ENCODE data around the gene PACS2. TPM values are rescaled to one million over a fixed set of nuclear protein-coding genes. Genes with fewer than 3 reads are reported as not detected.

Gene PACS2
- total RNA-seq, 1 experiment from 2014 or later = 27.3 TPM

DNA sequence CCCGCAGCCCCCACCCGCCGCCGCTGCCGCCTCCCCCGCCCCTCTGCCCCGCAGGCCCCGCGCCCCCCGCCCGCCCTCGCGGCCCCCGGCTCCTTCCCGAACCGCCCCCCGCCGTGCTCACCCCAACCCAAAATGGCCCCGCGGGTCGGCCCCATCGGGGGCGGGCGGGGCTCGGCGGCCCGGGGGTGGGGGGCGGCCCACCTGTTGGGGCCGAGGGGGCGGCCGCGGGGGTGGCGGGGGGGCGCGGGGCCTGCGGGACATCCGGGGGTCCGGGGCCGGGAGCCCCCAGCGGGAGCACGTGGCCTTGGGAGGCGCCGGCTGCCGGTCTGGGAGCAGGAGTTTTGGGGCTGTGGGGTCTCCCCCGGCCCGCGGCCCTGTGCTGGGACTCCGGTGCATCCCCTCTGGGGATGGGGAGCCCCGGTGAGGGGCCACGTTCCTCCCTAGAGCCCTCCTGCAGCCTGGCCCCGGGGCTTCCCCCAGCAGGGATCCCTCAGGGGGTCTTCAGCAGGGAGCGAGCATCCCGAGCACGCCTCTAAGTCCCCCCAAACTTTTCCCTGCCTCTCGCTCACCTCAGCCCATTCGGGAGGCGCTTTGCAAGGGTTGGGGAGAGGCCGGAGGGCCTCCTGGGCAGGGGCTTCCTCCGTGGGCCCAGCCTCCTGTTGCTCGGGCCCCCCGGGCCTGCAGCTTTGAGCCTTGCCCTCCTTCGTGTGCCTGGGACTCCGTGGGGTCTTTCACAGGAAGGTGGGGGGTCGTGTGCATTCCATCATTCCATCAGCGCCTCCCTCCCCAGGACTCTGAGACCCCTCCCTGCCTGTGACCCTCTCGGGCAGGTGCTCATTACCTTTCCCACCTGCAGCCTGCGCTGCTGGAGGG is 105.8 kb downstream of the PACS2 start:
- no peak for DNase-seq (ENCODE audit: low read depth in 1 of 2, low spot score in 2 of 2)
- Histone ChIP-seq H3K36me3 (peaks cover 19% of the 10 kb centered on the region; the same call in 1 of the 2 replicates), H3K9me3 (replicated peaks) (no peaks in the 10 kb centered on the region), H3K4me3 (peak overlapping the region; percentile 57), H3K4me1 (replicated peaks) (peaks cover 23% of the 10 kb centered on the region), H3K27me3 (replicated peaks) (no peaks in the 10 kb centered on the region), H3K27ac (no peak overlapping the region)

DNA sequence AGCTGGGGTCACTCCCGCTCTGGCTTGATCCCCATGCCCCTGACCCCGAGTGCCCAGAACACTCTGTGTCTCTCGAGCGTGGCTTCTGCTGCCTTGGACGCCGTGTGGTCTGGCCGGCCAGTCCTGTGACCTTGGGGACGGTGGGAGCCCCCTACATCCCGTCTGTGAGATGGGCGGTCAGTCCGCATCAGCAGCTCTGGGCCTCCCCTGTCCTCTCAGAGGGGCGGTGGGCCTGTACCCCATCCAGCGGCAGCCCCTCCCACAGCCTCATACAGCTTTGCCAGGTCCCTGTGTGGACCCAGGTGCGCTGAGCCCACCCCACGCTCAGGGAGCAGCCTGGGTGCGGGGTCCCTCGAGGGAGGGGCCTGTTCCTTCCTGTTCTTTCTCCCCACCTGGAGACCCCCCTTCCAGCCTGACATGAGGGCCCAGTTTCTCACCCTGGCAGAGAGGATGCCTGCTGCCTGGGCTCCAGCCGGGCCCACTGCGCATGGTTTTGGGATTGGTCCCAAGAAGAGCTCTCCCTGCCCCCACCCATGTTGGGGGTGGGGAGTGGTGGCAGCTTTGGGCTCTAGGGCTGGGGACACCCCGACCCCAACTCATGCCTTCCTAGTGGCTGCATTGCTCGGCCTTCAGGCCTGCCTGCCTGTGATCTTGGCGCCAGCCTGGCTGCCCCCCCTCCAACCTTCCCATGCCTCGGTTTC is 106.6 kb downstream of the PACS2 start:
- DNase-seq (ENCODE audit: low read depth in 1 of 2, low spot score in 2 of 2) = no peak
- Histone ChIP-seq H3K27me3 (replicated peaks) (no peaks in the 10 kb centered on the region), H3K4me1 (replicated peaks) (peaks cover 22% of the 10 kb centered on the region), H3K4me3 (peak overlapping the region; percentile 57), H3K36me3 (peaks cover 19% of the 10 kb centered on the region; the same call in 1 of the 2 replicates), H3K27ac (no peak overlapping the region), H3K9me3 (replicated peaks) (no peaks in the 10 kb centered on the region)

DNA sequence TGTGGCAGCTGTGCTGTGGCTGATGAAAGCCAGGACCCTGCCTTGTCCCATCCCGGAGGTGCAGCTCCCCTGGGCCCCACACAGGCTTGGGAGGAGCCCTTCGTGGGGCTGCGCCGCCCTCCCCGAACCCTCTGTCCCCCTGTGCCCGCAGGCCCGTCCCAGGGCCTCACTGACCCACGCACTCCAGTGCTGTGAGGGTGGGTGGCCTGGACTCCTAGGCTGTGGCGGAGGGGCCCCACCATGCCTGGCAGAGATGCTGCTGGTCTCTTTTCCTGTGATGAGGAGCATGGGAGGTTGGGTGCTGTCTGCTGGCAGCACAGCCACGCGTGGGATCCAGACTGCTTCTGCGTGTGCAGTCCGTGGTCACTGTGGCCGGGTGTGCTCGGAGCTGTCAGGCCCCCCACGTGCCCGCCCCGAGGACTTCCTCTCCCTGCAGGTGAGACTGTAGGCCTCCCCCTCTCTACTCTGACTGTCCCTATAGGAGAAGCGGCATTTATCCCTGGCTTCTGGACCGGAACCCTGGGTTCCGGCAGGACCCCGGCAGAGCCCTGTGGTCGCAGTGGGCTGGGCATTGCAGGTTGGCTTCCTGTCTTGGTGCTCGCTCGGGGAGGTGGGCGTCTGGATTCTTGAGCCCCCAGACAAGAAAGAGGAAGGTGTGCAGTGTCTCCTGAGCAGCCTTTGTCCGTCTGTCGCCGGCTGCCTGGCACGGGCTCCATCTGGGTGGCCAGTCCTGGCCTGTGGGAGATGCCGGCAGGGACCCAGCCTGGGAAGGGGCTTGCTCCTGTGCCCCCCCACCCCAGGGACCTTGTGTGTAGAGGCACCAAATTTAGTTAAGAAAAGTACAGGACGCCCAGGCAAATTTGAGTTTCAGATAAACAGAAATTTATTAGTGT is 107.4 kb downstream of the PACS2 start:
- H3K9me3 ChIP-seq (replicated peaks) = no peaks in the 10 kb centered on the region
- no peak overlapping the region for H3K4me3 ChIP-seq
- H3K36me3 ChIP-seq = peaks cover 24% of the 10 kb centered on the region
- H3K4me1 ChIP-seq (replicated peaks) = peaks cover 22% of the 10 kb centered on the region
- H3K27ac ChIP-seq = no peak overlapping the region
- no peaks in the 10 kb centered on the region for H3K27me3 ChIP-seq (replicated peaks)
- DNase-seq (ENCODE audit: low read depth in 1 of 2, low spot score in 2 of 2) = no peak

DNA sequence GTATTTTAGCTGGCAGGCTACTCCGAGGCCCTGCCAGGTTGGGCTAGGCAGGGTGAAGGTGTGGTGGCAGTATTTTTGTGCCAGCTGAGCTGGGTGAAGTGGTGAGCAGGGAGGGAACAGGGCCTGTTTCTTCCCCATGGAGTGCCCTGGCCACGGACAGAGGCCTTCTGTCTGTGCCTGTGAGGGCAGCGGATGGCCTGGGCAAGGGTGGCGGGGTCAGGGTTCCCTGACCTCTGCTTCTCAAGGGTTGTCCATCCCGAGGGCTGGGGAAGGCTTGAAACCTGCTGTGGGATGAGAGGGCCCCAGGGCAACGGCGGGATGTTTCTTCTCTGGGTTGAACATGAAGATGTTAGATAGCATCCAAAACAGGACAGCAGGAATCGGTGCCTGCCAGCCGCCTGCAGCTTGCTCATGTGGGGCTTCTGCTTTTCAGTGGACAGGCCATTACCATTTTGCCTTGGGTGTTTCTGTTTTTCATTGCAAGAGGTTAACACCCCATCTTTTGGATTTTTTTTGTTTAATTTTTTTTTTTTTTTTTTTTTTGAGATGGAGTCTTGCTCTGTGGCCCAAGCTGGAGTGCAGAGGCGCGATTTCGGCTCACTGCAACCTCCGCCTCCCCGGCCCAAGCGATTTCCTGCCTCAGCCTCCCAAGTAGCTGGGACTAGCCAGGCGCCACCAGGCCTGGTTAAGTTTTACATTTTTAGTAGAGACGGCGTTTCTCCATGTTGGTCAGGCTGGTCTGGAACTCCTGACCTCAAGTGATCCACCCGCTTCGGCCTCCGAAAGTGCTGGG is 108.3 kb downstream of the PACS2 start:
- no peak for DNase-seq (ENCODE audit: low read depth in 1 of 2, low spot score in 2 of 2)
- no peak overlapping the region for H3K27ac ChIP-seq
- H3K4me1 ChIP-seq (replicated peaks) = peaks cover 22% of the 10 kb centered on the region
- H3K4me3 ChIP-seq = no peak overlapping the region
- H3K27me3 ChIP-seq (replicated peaks) = no peaks in the 10 kb centered on the region
- peaks cover 25% of the 10 kb centered on the region for H3K36me3 ChIP-seq
- H3K9me3 ChIP-seq (replicated peaks) = no peaks in the 10 kb centered on the region

DNA sequence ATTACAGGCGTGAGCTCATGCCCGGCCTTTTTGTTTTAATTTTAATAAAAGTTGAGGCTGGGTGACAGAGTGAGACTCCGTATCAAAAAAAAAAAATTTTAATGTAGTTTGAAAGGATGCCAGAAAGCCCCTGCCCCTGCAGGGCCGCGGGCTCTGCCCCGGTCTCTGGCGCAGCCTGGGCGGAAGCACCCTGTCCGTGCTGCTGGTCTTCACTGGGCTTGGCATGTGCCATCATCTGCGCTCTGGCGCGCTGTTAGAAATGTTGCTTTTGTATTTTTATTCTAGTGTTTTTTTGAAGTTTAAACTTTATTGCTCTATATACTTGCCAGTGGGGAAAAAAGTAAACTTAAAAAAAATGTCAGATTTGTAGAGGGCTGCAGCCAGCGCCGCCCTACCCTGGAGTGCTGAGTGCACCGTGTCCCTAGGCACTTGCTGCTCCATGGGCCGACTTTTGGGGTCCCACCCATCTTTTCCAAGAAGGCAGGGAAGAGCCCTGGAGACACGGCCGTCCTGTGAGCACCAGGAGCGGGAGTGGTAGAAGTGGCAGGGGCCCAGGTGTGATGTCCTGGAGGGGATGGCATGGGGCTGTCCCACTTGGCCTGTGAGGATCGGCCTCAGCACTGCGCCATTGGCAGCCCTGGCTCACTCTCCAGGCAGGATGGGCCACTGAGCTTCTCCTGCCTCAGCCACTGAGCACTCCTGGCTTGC is 109.1 kb downstream of the PACS2 start:
- H3K4me3 ChIP-seq = no peak overlapping the region
- peaks cover 25% of the 10 kb centered on the region for H3K36me3 ChIP-seq
- no peaks in the 10 kb centered on the region for H3K9me3 ChIP-seq (replicated peaks)
- H3K4me1 ChIP-seq (replicated peaks) = peaks cover 22% of the 10 kb centered on the region
- no peaks in the 10 kb centered on the region for H3K27me3 ChIP-seq (replicated peaks)
- no peak for DNase-seq (ENCODE audit: low read depth in 1 of 2, low spot score in 2 of 2)
- no peak overlapping the region for H3K27ac ChIP-seq

DNA sequence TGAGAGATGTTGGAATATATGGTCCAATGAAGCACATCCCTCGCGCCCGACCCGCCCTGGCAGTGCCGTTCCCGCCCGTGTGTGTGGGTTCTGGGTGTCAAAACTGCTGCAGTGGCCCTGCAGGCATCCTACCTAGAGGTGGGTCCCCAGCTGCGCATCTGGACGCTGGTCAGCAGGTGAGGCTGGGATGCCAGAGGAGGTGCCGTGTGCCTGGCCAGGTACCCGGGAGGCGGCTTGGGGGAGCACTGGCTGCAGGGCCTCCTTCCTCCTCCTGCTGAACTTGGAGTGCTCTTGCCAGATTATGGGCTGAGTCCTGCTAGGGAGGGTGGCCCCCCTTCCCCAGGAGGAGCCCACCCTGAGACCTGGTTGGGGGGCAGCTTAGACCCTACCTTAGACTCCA is 110.3 kb downstream of the PACS2 start:
- Histone ChIP-seq H3K27ac (no peak overlapping the region), H3K4me3 (no peak overlapping the region), H3K4me1 (replicated peaks) (peaks cover 14% of the 10 kb centered on the region), H3K9me3 (replicated peaks) (no peaks in the 10 kb centered on the region), H3K36me3 (peaks cover 25% of the 10 kb centered on the region), H3K27me3 (replicated peaks) (no peaks in the 10 kb centered on the region)
- DNase-seq (ENCODE audit: low read depth in 1 of 2, low spot score in 2 of 2) = no peak

DNA sequence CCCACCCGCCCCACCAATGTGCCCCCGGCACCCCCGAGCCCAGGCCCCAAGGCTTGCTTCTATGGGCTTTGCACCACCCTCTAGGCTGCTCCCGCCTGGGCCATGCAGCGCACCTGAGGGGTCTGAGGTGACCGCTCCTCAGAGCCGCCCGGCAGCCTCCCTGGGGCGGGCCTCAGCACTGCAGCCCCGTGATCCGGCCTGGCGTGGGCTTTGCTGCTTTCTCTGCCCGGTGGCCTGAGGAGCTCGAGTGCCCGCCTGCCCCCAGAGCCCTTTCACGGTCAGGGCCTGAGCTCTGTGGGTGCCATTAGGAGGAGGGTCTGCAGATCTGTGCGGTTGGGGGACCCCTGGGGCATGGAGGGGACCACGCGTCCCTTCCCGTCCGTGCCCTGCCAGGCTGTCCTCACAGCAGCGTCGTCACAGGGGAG is 111.3 kb downstream of the PACS2 start:
- H3K4me3 ChIP-seq = no peak overlapping the region
- H3K36me3 ChIP-seq = peaks cover 19% of the 10 kb centered on the region
- no peak overlapping the region for H3K27ac ChIP-seq
- no peaks in the 10 kb centered on the region for H3K27me3 ChIP-seq (replicated peaks)
- H3K4me1 ChIP-seq (replicated peaks) = peaks cover 19% of the 10 kb centered on the region
- no peak for DNase-seq (ENCODE audit: low read depth in 1 of 2, low spot score in 2 of 2)
- H3K9me3 ChIP-seq (replicated peaks) = no peaks in the 10 kb centered on the region

DNA sequence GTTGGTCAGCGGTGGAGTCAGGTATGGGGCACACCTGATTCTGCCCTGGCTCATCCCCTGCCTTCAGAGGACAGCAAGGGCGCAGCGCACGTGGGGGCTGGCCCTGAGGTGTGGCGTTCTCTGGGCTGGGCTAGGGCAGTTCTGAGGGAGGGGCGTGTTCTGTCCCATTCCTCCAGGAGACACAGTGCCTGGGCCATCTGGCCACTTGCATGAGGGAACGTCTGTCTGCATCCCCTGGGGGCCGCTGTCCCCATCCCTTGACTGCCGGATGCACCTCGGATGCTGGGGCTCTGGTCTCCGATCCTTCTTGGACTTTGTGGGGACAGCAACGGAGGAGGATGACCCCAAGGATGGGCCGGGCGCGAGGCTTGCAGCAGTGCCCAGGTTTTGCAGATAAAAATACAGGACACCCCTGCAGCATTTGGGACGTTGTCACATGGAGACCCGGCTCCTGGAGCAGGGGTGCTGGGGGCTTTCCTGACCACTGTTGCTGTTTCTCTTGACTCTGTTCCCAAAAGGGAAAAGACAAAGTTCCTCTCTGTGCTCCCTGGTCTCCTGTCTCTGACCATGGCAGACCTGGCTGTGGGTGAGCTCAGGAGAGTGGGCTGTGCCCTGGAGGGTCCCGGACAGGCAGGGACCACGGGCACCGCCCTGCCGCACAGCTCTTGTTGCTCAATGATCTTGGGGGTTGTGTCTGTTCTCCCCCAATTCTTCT is 112.0 kb downstream of the PACS2 start:
- Histone ChIP-seq H3K4me3 (no peak overlapping the region), H3K27me3 (replicated peaks) (no peaks in the 10 kb centered on the region), H3K4me1 (replicated peaks) (peaks cover 15% of the 10 kb centered on the region), H3K9me3 (replicated peaks) (no peaks in the 10 kb centered on the region), H3K27ac (no peak overlapping the region), H3K36me3 (peaks cover 14% of the 10 kb centered on the region)
- no peak for DNase-seq (ENCODE audit: low read depth in 1 of 2, low spot score in 2 of 2)

DNA sequence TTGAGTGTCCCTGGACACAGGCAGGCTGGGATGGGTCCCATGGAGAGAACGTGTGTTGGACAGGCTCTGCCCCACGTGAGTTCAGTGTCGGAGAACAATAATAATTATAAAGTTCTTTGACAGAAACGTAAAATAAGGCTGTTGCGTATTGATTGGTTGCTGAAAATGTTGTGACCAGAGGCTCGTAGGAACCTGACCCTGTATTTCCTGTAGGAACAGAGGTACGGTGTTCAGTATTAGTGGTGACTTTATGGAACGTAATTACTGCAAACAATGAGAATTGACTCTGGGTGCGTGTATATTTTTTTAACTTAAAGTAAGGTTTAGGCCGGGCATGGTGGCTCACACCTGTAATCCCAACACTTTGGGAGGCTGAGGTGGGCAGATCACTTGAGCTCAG is 112.9 kb downstream of the PACS2 start:
- no peaks in the 10 kb centered on the region for H3K9me3 ChIP-seq (replicated peaks)
- no peak overlapping the region for H3K4me3 ChIP-seq
- H3K27me3 ChIP-seq (replicated peaks) = no peaks in the 10 kb centered on the region
- peaks cover 14% of the 10 kb centered on the region for H3K4me1 ChIP-seq (replicated peaks)
- H3K36me3 ChIP-seq = peaks cover 10% of the 10 kb centered on the region
- H3K27ac ChIP-seq = no peak overlapping the region
- no peak for DNase-seq (ENCODE audit: low read depth in 1 of 2, low spot score in 2 of 2)

DNA sequence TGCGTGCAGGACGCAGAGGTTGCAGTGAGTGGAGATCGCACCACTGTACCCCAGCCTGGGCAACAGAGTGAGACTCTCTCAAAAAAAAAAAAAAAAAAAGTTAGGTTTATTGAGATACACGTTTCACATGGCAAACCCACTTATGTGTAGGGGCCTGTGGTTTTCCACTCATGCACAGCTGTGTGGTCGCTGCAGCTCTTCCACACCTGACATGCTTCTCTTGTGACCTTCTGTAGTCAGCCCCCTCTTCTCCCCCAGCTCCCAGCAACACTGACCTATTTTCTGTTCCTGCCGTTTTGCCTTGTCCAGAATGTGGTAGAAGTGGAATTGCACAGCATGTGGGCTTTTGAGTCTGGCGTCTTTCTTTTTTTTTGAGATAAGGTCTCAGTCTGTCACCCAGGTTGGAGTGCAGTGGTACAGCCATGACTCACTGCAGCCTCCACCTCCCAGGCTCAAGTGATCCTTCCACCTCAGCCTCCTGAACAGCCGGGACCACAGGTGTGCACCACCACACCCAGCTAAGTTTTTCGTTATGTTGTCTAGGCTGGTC is 113.5 kb downstream of the PACS2 start:
- Histone ChIP-seq H3K27ac (no peak overlapping the region), H3K27me3 (replicated peaks) (no peaks in the 10 kb centered on the region), H3K36me3 (peaks cover 12% of the 10 kb centered on the region), H3K9me3 (replicated peaks) (no peaks in the 10 kb centered on the region), H3K4me1 (replicated peaks) (peaks cover 14% of the 10 kb centered on the region), H3K4me3 (no peak overlapping the region)
- no peak for DNase-seq (ENCODE audit: low read depth in 1 of 2, low spot score in 2 of 2)

DNA sequence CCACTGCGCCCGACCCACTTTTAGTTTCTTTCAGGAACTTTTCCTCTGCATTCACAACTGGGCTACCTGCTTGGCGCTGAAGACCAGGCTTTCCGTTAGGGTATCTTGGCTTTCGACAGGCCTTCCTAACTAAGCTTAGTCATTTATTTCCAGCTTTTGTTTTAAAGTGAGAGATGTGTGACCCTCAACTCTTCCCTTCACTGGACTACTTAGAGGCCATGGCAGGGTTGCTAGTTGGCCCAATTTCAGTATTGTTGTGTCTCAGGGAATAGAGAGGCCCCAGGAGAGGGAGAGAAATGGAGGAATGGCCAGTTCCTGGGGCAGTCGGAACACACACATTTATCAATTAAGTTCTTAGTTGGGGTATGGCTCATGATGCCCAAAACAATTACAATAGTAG is 115.5 kb downstream of the PACS2 start:
- Histone ChIP-seq H3K4me3 (no peak overlapping the region), H3K36me3 (peaks cover 8% of the 10 kb centered on the region), H3K9me3 (replicated peaks) (no peaks in the 10 kb centered on the region), H3K4me1 (replicated peaks) (peaks cover 14% of the 10 kb centered on the region), H3K27me3 (replicated peaks) (no peaks in the 10 kb centered on the region), H3K27ac (no peak overlapping the region)
- DNase-seq (ENCODE audit: low read depth in 1 of 2, low spot score in 2 of 2) = no peak

DNA sequence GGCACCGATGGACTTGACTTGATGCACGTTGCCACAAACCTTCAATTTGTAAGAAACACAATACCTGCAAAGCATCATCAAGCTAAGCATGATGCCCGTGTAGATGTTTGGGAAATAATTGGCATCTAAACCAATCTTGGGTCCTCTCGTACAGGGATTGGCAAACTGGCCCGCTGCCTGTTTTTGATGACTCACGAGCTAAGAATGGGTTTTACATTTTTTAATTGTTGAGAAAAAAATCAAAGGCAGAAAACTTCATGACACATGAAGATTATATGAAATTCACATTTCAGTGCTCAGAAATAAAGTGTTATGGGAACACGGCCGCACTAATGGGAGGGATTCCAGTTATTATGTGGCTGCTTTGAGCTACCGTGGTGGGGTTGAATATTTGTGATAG is 116.0 kb downstream of the PACS2 start:
- peaks cover 8% of the 10 kb centered on the region for H3K36me3 ChIP-seq
- DNase-seq (ENCODE audit: low read depth in 1 of 2, low spot score in 2 of 2) = peak; percentile 28 to 48
- H3K4me3 ChIP-seq = no peak overlapping the region
- no peaks in the 10 kb centered on the region for H3K27me3 ChIP-seq (replicated peaks)
- 0 out of 2 replicates have a peak overlapping the region, but pooled peaks have one; percentile 13 for H3K27ac ChIP-seq
- H3K9me3 ChIP-seq (replicated peaks) = no peaks in the 10 kb centered on the region
- H3K4me1 ChIP-seq (replicated peaks) = peaks cover 14% of the 10 kb centered on the region
